ENCODE results near the gene GH1.

DNA sequence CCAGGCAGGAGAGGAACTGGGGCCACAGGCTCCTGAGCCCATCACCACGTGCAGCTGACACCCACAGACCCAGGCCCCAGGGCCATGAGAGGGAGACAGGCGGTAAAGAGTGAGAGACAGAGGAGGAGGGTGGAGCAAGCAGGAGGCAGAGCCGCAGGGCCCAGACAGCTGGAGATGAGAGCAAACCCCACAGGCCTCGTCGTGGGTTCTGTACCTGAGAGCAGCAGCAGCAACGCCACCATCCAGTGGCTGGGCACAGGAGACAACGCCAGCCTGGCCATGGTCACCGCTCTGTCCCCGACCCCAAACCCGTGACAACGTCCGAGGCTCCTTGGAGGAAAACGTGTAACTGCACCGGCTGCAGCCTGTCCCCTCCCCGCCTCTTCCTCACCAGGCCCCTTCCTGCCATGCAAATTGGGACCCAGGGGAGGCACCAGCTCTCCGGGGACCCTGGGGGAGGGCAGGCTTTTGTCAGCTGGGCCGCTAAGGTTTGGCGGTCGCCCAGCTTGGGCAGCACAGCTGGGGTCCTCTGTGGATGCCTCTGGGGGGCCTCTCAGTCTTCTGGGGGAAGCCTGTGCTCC is 13.4 kb upstream of the GH1 start, which contains the start of gene CD79B:
- TF ChIP-seq CTCF (IDR thresholded peaks at IDR 0.05) (no peak), TP53 (CRISPR knock-in tag; IDR thresholded peaks at IDR 0.05) (no peak), MYC (IDR thresholded peaks at IDR 0.05; ENCODE audit: borderline replicate concordance, low read length) (no peak), POLR2A (IDR thresholded peaks at IDR 0.05; ENCODE audit: low read length) (no peak), HEYL (CRISPR knock-in tag; IDR thresholded peaks at IDR 0.05) (no peak), TFCP2L1 (CRISPR knock-in tag; IDR thresholded peaks at IDR 0.05) (no peak)
- TF ChIP-seq, protein P1, sequence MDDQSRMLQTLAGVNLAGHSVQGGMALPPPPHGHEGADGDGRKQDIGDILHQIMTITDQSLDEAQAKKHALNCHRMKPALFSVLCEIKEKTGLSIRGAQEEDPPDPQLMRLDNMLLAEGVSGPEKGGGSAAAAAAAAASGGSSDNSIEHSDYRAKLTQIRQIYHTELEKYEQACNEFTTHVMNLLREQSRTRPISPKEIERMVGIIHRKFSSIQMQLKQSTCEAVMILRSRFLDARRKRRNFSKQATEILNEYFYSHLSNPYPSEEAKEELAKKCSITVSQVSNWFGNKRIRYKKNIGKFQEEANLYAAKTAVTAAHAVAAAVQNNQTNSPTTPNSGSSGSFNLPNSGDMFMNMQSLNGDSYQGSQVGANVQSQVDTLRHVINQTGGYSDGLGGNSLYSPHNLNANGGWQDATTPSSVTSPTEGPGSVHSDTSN (IDR thresholded peaks at IDR 0.05): no peak

All from A549 (cell line).